H1 (cell line): ENCODE results near the gene FRMD4B. TPM values are rescaled to one million over a fixed set of nuclear protein-coding genes. Genes with fewer than 3 reads are reported as not detected.
"Not testable (repeated sequence)": the region's sequence is repeated elsewhere in the genome, so short reads cannot be mapped to it uniquely, and the experiment has no call there.

ENCODE experiments used
- CTCF ChIA-PET: fragments of 300-600 bp; sonication (Branson Sonifier 250); formaldehyde crosslinking; loops from one replicate; lab custom pipeline; 2021; ENCODE audit not compliant: partially characterized antibody; lab: Charles Lee
- POLR2A ChIA-PET: fragments of 300-600 bp; sonication (Branson Sonifier 250); formaldehyde crosslinking; loops from one replicate; lab custom pipeline; 2021; ENCODE audit warnings: inconsistent platforms; ENCODE audit not compliant: partially characterized antibody; lab: Charles Lee
- DNase-seq, 2 experiments: peaks; one replicate each; pipeline versions ENCODE4 v3.0.0 to v3.0.0-alpha.2; 2010 to 2022; ENCODE audit warnings: low spot score in 2 of 2, low read depth in 1 of 2, mixed read lengths in 1 of 2
- FAIRE-seq: peaks from 2 replicates; lab custom pipeline; 2011; peaks lifted over from hg19 to GRCh38; lab: Jason Lieb, UNC
- H2AFZ ChIP-seq: 2 replicates; pipeline ENCODE4 v1.8.1; 2012; ENCODE audit warnings: low read length, inconsistent platforms
- H2AK5ac ChIP-seq: 2 replicates; pipeline ENCODE4 v1.6.1; 2013; ENCODE audit warnings: low read depth, low read length
- H2BK120ac ChIP-seq: replicated peaks from 2 replicates; pipeline ENCODE3; 2013; ENCODE audit warnings: low read depth, low read length, inconsistent platforms
- H2BK12ac ChIP-seq: 2 replicates; pipeline ENCODE4 v1.6.1; 2013; ENCODE audit warnings: low read depth, low read length
- H2BK15ac ChIP-seq: 2 replicates; pipeline ENCODE4 v1.6.1; 2013; ENCODE audit warnings: low read length
- H2BK20ac ChIP-seq: 2 replicates; pipeline ENCODE4 v1.6.1; 2013; ENCODE audit warnings: low read length
- H2BK5ac ChIP-seq: 2 replicates; pipeline ENCODE4 v1.6.1; 2013; ENCODE audit warnings: low read depth, low read length
- H3K14ac ChIP-seq: 2 replicates; pipeline ENCODE4 v1.6.1; 2013; ENCODE audit warnings: inconsistent platforms; ENCODE audit not compliant: insufficient read length
- H3K18ac ChIP-seq: 2 replicates; pipeline ENCODE4 v1.6.1; 2013; ENCODE audit warnings: low read length; ENCODE audit errors: extremely low read depth
- H3K23ac ChIP-seq: 2 replicates; pipeline ENCODE4 v1.6.1; 2013; ENCODE audit warnings: inconsistent platforms; ENCODE audit not compliant: insufficient read length
- H3K23me2 ChIP-seq: 2 replicates; pipeline ENCODE4 v1.6.1; 2013; ENCODE audit warnings: low read depth, low read length
- H3K27ac ChIP-seq: 2 replicates; pipeline ENCODE4 v1.6.1; 2011; ENCODE audit warnings: low read depth, low read length, inconsistent platforms
- H3K27me3 ChIP-seq, 4 experiments: replicated peaks in 1 of 4; 1 replicate in 1 of 4; 2 replicates in 3 of 4; pipeline versions ENCODE4 v1.6.1 to v1.8.1; 2011 to 2013; ENCODE audit warnings: low read length in 3 of 4, mild to moderate bottlenecking in 3 of 4, inconsistent platforms in 2 of 4, mixed read lengths in 2 of 4, moderate library complexity in 1 of 4; ENCODE audit not compliant: control insufficient read depth in 3 of 4, insufficient read depth in 3 of 4; ENCODE audit errors: extremely low read depth in 1 of 4
- H3K36me3 ChIP-seq, 4 experiments: 2 replicates each; pipeline versions ENCODE4 v1.6.1 to v1.8.1; 2011 to 2013; ENCODE audit warnings: mild to moderate bottlenecking in 4 of 4, low read length in 3 of 4, moderate library complexity in 2 of 4, control low read depth in 1 of 4, inconsistent platforms in 1 of 4; ENCODE audit not compliant: insufficient read depth in 4 of 4, control insufficient read depth in 2 of 4
- H3K4ac ChIP-seq: replicated peaks from 2 replicates; pipeline ENCODE3; 2013; ENCODE audit warnings: low read length, low read depth, mixed read lengths, inconsistent platforms; ENCODE audit not compliant: insufficient read length
- H3K4me1 ChIP-seq, 4 experiments: replicated peaks in 1 of 4; 1 replicate in 1 of 4; 2 replicates in 3 of 4; pipeline versions ENCODE4 v1.6.1 to v1.8.1; 2011 to 2013; ENCODE audit warnings: low read length in 3 of 4, inconsistent platforms in 2 of 4, mixed read lengths in 1 of 4; ENCODE audit not compliant: insufficient read depth in 4 of 4, control insufficient read depth in 3 of 4
- H3K4me2 ChIP-seq, 2 experiments: 2 replicates each; pipeline versions ENCODE4 v1.6.1 to v1.8.1; 2011 to 2013; ENCODE audit warnings: low read depth in 2 of 2, low read length in 2 of 2, control low read depth in 1 of 2, inconsistent platforms in 1 of 2, mild to moderate bottlenecking in 1 of 2; ENCODE audit not compliant: insufficient read depth in 1 of 2
- H3K4me3 ChIP-seq, 4 experiments: fragments of 200-600, 300-600 bp in 1 of 4; sonication (generic), shearing (Covaris generic), sonication (Bioruptor Twin) in 1 of 4; 2 replicates each; pipeline versions ENCODE4 v1.5.1 to v1.8.1; 2011 to 2016; ENCODE audit warnings: low read length in 4 of 4, low read depth in 3 of 4, control low read depth in 2 of 4, inconsistent platforms in 2 of 4, mild to moderate bottlenecking in 2 of 4, mixed read lengths in 1 of 4, moderate library complexity in 1 of 4; ENCODE audit not compliant: insufficient read depth in 2 of 4; ENCODE audit errors: extremely low read depth in 1 of 4
- H3K56ac ChIP-seq: replicated peaks from 2 replicates; pipeline ENCODE3; 2013; ENCODE audit warnings: low read depth, mild to moderate bottlenecking, mixed read lengths, low read length, inconsistent platforms; ENCODE audit not compliant: insufficient read length
- H3K79me1 ChIP-seq: 2 replicates; pipeline ENCODE4 v1.6.1; 2013; ENCODE audit warnings: low read depth, low read length, control low read depth
- H3K79me2 ChIP-seq, 2 experiments: 2 replicates each; pipeline versions ENCODE4 v1.6.1 to v1.8.1; 2012 to 2013; ENCODE audit warnings: low read length in 2 of 2, mild to moderate bottlenecking in 2 of 2, inconsistent platforms in 1 of 2; ENCODE audit not compliant: insufficient read depth in 2 of 2, control insufficient read depth in 1 of 2
- H3K9ac ChIP-seq, 4 experiments: replicated peaks in 1 of 4; 1 replicate in 1 of 4; 2 replicates in 3 of 4; pipeline versions ENCODE4 v1.6.1 to v1.8.1; 2011 to 2013; ENCODE audit warnings: low read depth in 3 of 4, low read length in 3 of 4, control low read depth in 2 of 4, mild to moderate bottlenecking in 2 of 4, moderate library complexity in 2 of 4, inconsistent platforms in 1 of 4; ENCODE audit errors: extremely low read depth in 1 of 4
- H3K9me3 ChIP-seq, 2 experiments: 2 replicates each; pipeline versions ENCODE4 v1.6.1 to v1.8.1; 2012 to 2013; ENCODE audit warnings: mild to moderate bottlenecking in 2 of 2, moderate library complexity in 2 of 2, control low read depth in 1 of 2, inconsistent platforms in 1 of 2, low read depth in 1 of 2, low read length in 1 of 2, mixed read lengths in 1 of 2; ENCODE audit not compliant: insufficient read depth in 2 of 2
- H4K20me1 ChIP-seq, 2 experiments: replicated peaks in 1 of 2; 2 replicates each; pipeline versions ENCODE3 to v1.8.1; 2011 to 2013; ENCODE audit warnings: inconsistent platforms in 2 of 2, low read length in 2 of 2, mild to moderate bottlenecking in 1 of 2; ENCODE audit not compliant: insufficient read depth in 2 of 2, control insufficient read depth in 1 of 2
- H4K5ac ChIP-seq: 2 replicates; pipeline ENCODE4 v1.6.1; 2013; ENCODE audit warnings: low read length, low read depth, mixed read lengths, inconsistent platforms; ENCODE audit not compliant: insufficient read length
- H4K8ac ChIP-seq: 2 replicates; pipeline ENCODE4 v1.8.0; 2013; ENCODE audit warnings: mild to moderate bottlenecking, moderate library complexity, low read length, inconsistent platforms; ENCODE audit not compliant: insufficient read depth; ENCODE audit errors: extremely low read depth
- H4K91ac ChIP-seq: replicated peaks from 2 replicates; pipeline ENCODE3; 2013; ENCODE audit warnings: low read length, mixed read lengths, inconsistent platforms; ENCODE audit not compliant: insufficient read length
- EGR1 ChIP-seq: IDR thresholded peaks from 2 replicates; pipeline ENCODE4 v1.6.1; 2011; ENCODE audit warnings: low read depth, low read length, borderline replicate concordance
- GABPA ChIP-seq: IDR thresholded peaks from 2 replicates; pipeline ENCODE4 v1.6.1; 2011; ENCODE audit warnings: mild to moderate bottlenecking, low read length, moderate library complexity, borderline replicate concordance; ENCODE audit not compliant: insufficient read depth
- SIRT6 ChIP-seq: IDR thresholded peaks from one replicate; pipeline ENCODE4 v1.7.1; 2012; ENCODE audit warnings: low read length, inconsistent platforms
- WGBS, 2 experiments: shearing (Covaris generic) in 1 of 2; methylation state at CpG; one replicate each; pipeline versions ENCODE4 v1.1.6 to v1.1.7; 2013 to 2015; ENCODE audit warnings: low lambda C conversion rate in 2 of 2, mixed read lengths in 2 of 2, inconsistent platforms in 1 of 2, low coverage in 1 of 2, missing lambda C conversion rate in 1 of 2; ENCODE audit not compliant: insufficient replicate concordance in 2 of 2, insufficient coverage in 1 of 2, insufficient read length in 1 of 2; ENCODE audit errors: extremely low coverage in 1 of 2, missing lambda C conversion rate in 1 of 2; 5-methylcytosine and 5-hydroxymethylcytosine counted together
- polyA plus RNA-seq, 7 experiments: library from polyadenylated mRNA; depleted of rRNA in 3 of 7; stranded (reverse) in 5 of 7; unstranded in 2 of 7; fragments of >200 nt in 5 of 7; fragments of 200-250 nt in 2 of 7; gene quantifications; 1 replicate in 5 of 7; 2 replicates in 1 of 7; 4 replicates in 1 of 7; pipeline versions ENCODE4 v1.2.1 to v1.2.3, GENCODE V29; 2011 to 2013; ENCODE audit warnings: missing spikeins in 2 of 7, mixed read lengths in 2 of 7
- total RNA-seq: library from RNA; stranded (reverse); fragmentation: NEBNext Ultra II Directional; extraction: Animal tissue kit (Norgen Biotek cat#: 25700); gene quantifications from 2 replicates; pipeline ENCODE4 v1.2.1, GENCODE V29; 2021

FRMD4B gene
- total and polyA plus RNA-seq, 2 of the 8 experiments (the other 6 are each of a cell fraction or from before 2014, with no cell fraction given) = 2.7 to 7.2 TPM

DNA sequence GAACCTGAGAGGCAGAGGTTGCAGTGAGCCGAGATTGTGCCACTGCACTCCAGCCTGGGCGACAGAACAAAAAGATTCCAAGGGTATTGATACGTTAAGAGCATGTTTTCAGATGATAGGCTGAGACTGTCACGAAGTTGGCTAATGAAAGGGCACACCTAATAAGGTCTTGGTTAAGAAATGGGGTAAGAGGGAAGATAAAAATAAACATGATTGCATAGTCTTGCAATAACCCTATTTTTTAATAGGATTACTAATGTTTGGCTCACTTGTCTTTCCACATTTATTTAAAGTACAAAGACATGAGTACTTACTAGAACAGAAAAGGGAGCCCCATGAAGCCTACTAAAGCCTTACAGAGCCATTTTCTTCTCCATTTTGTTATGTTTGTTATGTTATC is 109.0 kb downstream of the FRMD4B start (continued):
- TF ChIP-seq SIRT6 (no peak), EGR1 (no peak), GABPA (no peak)
- TF ChIP-seq, all 59 proteins: peak for 0

DNA sequence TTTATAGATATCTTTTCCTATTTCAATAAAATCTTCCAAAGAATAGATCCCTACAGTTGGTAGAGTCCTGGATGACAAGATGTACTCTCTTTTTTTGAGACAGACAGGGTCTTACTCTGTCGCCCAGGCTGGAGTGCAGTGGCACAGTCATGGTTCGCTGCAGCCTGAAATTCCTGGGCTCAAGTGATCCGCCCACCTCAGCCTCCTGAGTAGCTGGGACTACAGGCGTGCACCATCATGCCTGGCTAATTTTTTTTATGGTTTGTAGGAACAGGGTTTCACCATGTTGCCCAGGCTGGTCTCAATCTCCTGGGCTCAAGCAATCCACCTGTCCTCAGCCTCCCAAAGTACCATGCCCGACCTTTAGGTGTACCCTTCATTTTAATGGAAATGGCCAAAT is 109.7 kb downstream of the FRMD4B start:
- H4K20me1 ChIP-seq, H3K23ac ChIP-seq, H2BK120ac ChIP-seq, H4K5ac ChIP-seq, H3K4me1 ChIP-seq, H2BK12ac ChIP-seq, H3K79me2 ChIP-seq, H2BK20ac ChIP-seq, H3K9ac ChIP-seq, H3K27me3 ChIP-seq, H2BK5ac ChIP-seq, H3K4me3 ChIP-seq, FAIRE-seq, H3K23me2 ChIP-seq, H3K14ac ChIP-seq, H3K18ac ChIP-seq, H3K36me3 ChIP-seq, H4K91ac ChIP-seq, H3K27ac ChIP-seq, H3K9me3 ChIP-seq, H2AK5ac ChIP-seq, DNase-seq, H3K4ac ChIP-seq, H4K8ac ChIP-seq, H2AFZ ChIP-seq, H3K56ac ChIP-seq, H2BK15ac ChIP-seq, H3K4me2 ChIP-seq, H3K79me1 ChIP-seq: not testable (repeated sequence)
- ChIA-PET POLR2A (interaction anchor here (0.6 kb wide), 1 partner anchor 212 kb away, joined by 3 read pairs; no protein-coding TSS in a partner anchor), CTCF (interaction anchor here (1.0 to 1.5 kb wide), 4 partner anchors 17 to 50 kb away, joined by 3 to 4 read pairs (median 3); no protein-coding TSS in a partner anchor)
- WGBS, 2 experiments = 88% methylated on average over 5 of the region's 5 CpGs; no CpG with 5 or more reads in 1 of the 2 experiments
